Mucosa of descending colon (tissue), 3 donors: ENCODE measurements around the gene DUSP16. TPM values are rescaled to one million over a fixed set of nuclear protein-coding genes. Genes with fewer than 3 reads are reported as not detected.

Source experiments
- ATAC-seq: fragments of 200-7000 bp; cut with Tn5 transposase; one replicate; pipeline ENCODE4 v1.9.1; 2020; ENCODE audit warnings: mild to moderate bottlenecking, moderate library complexity
- DNase-seq, 3 donors: peaks; one replicate each; pipeline ENCODE4 v3.0.0-alpha.2; 2020
- H3K36me3 ChIP-seq: fragments of 200-600 bp; one replicate; pipeline ENCODE4 v1.8.0; 2021; ENCODE audit warnings: low read depth, mild to moderate bottlenecking
- H3K4me1 ChIP-seq: fragments of 200-600 bp; one replicate; pipeline ENCODE4 v1.8.0; 2021; ENCODE audit warnings: low read depth, mild to moderate bottlenecking
- H3K4me3 ChIP-seq: fragments of 200-600 bp; one replicate; pipeline ENCODE4 v1.8.0; 2021; ENCODE audit warnings: mild to moderate bottlenecking
- H3K9me3 ChIP-seq: fragments of 200-600 bp; one replicate; pipeline ENCODE4 v1.8.0; 2021; ENCODE audit warnings: mild to moderate bottlenecking
- CTCF ChIP-seq: fragments of 200-600 bp; IDR thresholded peaks from one replicate; pipeline ENCODE4 v1.8.0; 2022; ENCODE audit warnings: antibody characterized with exemption, mild to moderate bottlenecking
- intact Hi-C, 2 donors: fragments of 100-400 bp; cut with DNase I in 1 of 2; cut with micrococcal nuclease in 1 of 2; formaldehyde crosslinking; loops; one replicate each; pipeline versions ENCODE4 v1.11.0 to v1.11.1; 2022; cut with DNase I, micrococcal nuclease
- total RNA-seq, 3 donors: library from RNA; stranded (reverse); fragmentation: NEBNext Ultra II Directional in 2 of 3; extraction: Animal tissue kit (Norgen Biotek cat#: 25700) in 2 of 3; gene quantifications; one replicate each; pipeline versions ENCODE4 v1.2.1 to v1.2.4, GENCODE V29; 2021 to 2023
- donor health status: DM: no; HTN: no; CAD: no; lungs with moderate emphysema.
- donor health status: DM: no; HTN: no; CAD: no.
- donor health status: DM: no; HTN: yes; CAD: no.

The DUSP16 gene
- total RNA-seq, 3 donors from 2014 or later: 42.3 to 61.8 (median 42.9) TPM

GRCh38 chr12:12534975-12535374 lies 27.7 kb downstream of the DUSP16 start:
- intact Hi-C loops: no loop called here
- ATAC-seq (no peak), DNase-seq (peak in 1 of 3 donors; percentile 46)
- TF ChIP-seq CTCF: no peak
- H3K9me3 ChIP-seq: no peaks in the 10 kb centered on the region
- H3K4me3 ChIP-seq: no peak overlapping the region
- peaks cover 45% of the 10 kb centered on the region for H3K4me1 ChIP-seq
- H3K36me3 ChIP-seq: no peaks in the 10 kb centered on the region

DNA sequence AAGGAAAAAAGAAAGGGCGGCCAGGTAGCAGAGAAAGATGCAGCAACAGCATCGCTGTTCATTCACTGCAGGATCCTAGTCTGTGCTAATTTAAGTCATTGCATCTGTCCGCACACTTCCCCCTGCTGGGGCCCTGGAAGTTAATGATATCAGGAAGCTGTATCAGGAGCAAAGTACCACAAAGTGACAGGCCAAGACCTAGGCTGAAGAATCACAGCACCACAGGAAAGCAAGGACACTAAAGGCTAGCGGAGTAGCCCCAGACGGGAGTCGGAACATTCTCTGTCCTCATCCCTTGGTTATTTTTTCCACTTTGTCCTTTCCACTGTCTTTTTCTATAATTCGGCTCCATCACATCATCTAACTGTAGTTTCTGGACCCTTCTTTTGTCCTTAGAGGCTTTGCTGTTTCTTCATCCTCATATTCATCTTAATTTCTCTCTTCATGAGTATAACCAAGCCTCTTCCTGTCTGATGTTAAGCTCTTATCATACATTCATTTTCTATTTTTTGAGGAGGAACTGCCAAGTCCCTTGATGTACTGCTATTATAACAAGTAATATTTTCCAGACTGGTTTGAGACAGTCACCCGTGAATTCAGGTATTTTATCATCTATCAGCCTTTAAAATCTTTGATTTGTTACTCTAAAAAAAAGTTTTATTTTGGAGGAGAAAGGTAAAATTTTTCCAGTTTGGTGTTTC lies 28.3 kb downstream of the DUSP16 start:
- Histone ChIP-seq H3K36me3 (no peaks in the 10 kb centered on the region), H3K4me3 (no peak overlapping the region), H3K9me3 (no peaks in the 10 kb centered on the region), H3K4me1 (peaks cover 38% of the 10 kb centered on the region)
- intact Hi-C loops: no loop called here
- ATAC-seq (peak; percentile 61), DNase-seq (no peak)
- no peak for TF ChIP-seq CTCF

- ATAC-seq (peak; percentile 75), DNase-seq (peak in 2 of 3 donors; percentile 64 to 66)
- intact Hi-C loops: no loop called here
Measured at GRCh38 chr12:12533238-12533829, 29.3 kb downstream of the DUSP16 start.

GRCh38 chr12:12531194-12531593 lies 31.5 kb downstream of the DUSP16 start:
- Histone ChIP-seq H3K4me3 (no peak overlapping the region), H3K36me3 (no peaks in the 10 kb centered on the region), H3K4me1 (peaks cover 42% of the 10 kb centered on the region), H3K9me3 (no peaks in the 10 kb centered on the region)
- DNase-seq (no peak), ATAC-seq (no peak)
- intact Hi-C loops: no loop called here
- TF ChIP-seq CTCF: no peak

More at GRCh38 chr12:12533238-12533829, 29.3 kb downstream of the DUSP16 start:
- Histone ChIP-seq H3K36me3 (no peaks in the 10 kb centered on the region), H3K4me3 (no peak overlapping the region), H3K4me1 (peaks cover 36% of the 10 kb centered on the region), H3K9me3 (no peaks in the 10 kb centered on the region)
- no peak for TF ChIP-seq CTCF

GRCh38 chr12:12529783-12530421 lies 32.8 kb downstream of the DUSP16 start:
- intact Hi-C loops: no loop called here
- H3K4me1 ChIP-seq: peaks cover 42% of the 10 kb centered on the region

More at GRCh38 chr12:12529783-12530421, 32.8 kb downstream of the DUSP16 start:
- no peak overlapping the region for H3K4me3 ChIP-seq
- H3K9me3 ChIP-seq: no peaks in the 10 kb centered on the region
- ATAC-seq: peak; percentile 61
- no peak for DNase-seq
- TF ChIP-seq CTCF: no peak
- H3K36me3 ChIP-seq: no peaks in the 10 kb centered on the region
